Fibroblast of the aortic adventitia (primary cell): ENCODE results near the gene NFYC. TPM values are rescaled to one million over a fixed set of nuclear protein-coding genes. Genes with fewer than 3 reads are reported as not detected.
A peak's percentile ranks its signal among the peaks of the same experiment; 100 is the strongest.

ENCODE experiments used
- DNase-seq: peaks from one replicate; pipeline ENCODE4 v3.0.0-alpha.2; 2010; ENCODE audit warnings: low read depth
- H3K4me3 ChIP-seq: 2 replicates; pipeline ENCODE4 v1.5.1; 2011; ENCODE audit warnings: low read depth, mild to moderate bottlenecking, control low read depth, low read length, moderate library complexity
- total RNA-seq: library from RNA; depleted of rRNA; stranded (reverse); fragments of >200 nt; gene quantifications from 2 replicates; pipeline ENCODE4 v1.2.3, GENCODE V29; 2012; ENCODE audit warnings: low replicate concordance
- TF ChIP-seq, protein P1 (sequence below): IDR thresholded peaks from 2 replicates; pipeline ENCODE4 v1.5.1; 2011; ENCODE audit warnings: mild to moderate bottlenecking, low read length, control low read depth, inconsistent platforms; ENCODE audit not compliant: insufficient read depth

NFYC gene
- total RNA-seq, 1 donor: 23.1 TPM

DNA sequence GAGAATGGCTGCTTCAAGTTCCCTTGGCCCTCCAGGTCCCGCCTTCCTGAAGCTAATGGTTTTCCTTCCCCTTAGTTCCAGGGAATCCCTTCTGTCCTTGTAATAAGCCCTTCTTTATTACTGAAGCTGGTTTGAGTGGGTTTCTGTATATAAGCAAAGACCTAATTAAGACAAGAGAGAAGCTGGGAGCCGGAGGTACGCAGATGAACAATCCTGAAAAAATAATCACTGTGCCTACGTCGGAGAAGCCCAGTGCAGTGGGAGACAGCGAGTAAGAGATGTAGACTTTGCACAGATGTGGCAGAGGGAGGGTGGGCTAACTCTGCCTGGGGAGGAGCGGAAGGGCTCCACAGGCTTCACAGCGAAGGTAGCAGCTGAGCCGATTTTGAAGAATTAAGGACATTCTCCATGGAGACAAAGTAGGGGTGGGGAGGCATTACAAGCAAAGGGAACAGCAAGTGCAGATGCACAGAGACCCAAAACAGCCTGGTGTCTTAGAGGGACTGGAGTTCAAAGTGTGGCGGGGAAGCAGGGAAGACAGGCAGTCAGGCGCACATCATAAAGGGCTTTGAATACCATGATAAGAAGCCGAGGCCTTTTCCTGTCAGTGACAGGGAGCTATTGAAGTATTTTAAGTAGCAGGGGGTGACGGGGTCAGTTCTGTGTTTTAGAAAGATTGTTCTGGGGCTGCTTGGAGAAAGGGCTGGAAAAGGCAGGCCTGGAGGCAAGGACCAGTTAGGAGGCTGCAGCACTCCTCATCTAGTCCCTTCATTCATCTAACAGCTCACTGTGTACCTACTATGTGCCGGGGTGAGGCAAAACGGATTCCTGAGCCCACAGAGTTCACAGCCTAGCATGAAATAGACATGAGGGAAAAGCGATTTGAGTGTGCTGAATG lies 32.5 kb upstream of the NFYC start:
- no peak for DNase-seq
- TF ChIP-seq, protein P1, sequence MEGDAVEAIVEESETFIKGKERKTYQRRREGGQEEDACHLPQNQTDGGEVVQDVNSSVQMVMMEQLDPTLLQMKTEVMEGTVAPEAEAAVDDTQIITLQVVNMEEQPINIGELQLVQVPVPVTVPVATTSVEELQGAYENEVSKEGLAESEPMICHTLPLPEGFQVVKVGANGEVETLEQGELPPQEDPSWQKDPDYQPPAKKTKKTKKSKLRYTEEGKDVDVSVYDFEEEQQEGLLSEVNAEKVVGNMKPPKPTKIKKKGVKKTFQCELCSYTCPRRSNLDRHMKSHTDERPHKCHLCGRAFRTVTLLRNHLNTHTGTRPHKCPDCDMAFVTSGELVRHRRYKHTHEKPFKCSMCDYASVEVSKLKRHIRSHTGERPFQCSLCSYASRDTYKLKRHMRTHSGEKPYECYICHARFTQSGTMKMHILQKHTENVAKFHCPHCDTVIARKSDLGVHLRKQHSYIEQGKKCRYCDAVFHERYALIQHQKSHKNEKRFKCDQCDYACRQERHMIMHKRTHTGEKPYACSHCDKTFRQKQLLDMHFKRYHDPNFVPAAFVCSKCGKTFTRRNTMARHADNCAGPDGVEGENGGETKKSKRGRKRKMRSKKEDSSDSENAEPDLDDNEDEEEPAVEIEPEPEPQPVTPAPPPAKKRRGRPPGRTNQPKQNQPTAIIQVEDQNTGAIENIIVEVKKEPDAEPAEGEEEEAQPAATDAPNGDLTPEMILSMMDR: no peak
- H3K4me3 ChIP-seq: no peak overlapping the region

DNA sequence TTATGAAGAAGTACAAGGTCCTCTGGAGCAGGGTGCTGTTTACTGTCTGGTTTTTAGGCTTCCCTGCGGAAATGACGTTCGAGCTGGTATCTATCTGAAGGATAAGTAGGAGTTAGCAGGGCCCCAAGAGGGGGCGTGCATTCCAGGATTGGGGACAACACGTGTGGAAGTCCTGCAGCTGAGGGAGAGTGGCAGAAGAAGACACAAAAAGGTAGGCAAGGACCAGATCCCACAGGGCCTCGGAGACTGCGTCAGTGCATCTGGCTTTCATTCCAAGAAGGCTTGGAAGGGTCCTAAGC lies 31.9 kb upstream of the NFYC start:
- no peak overlapping the region for H3K4me3 ChIP-seq
- TF ChIP-seq, protein P1: no peak
- no peak for DNase-seq

DNA sequence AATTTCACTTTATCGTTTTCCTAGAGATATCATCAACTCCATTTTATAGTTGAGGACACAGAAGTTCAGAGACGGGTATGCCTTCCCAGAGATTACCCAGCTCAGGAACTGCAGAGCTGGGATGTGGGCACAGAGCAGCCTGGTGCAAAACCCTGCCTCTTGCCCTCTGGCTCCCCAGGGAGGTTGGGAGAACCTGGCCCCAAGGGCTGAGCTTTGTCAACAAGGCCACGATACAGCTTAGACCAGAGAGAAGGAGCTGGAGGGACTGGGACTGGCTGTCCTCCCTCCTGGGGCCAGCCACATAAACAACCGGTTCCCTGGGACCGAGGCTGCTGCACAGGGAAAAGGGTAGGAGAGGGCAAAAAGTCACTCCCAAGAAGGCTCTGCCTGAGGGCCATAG lies 29.8 kb upstream of the NFYC start:
- TF ChIP-seq, protein P1: no peak

DNA sequence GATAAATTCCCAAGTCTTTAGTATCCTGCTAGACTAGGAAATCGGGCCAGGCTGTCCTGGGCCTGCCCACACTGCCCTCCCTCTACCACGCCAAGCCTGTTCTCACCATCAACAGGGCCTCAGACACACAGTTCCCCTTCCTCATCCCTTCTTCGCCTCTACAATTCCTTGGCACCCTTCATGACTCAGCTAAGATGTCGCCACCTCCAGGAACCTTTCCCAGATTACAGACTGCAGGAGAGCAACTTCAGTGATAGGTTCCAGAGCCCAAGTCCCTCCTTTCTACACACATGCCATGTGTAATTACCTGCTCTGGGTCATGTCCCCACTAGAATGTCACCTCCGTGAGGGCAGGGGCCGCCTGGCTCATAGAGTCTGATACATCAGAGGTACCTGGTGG lies 29.4 kb upstream of the NFYC start:
- no peak overlapping the region for H3K4me3 ChIP-seq
- TF ChIP-seq, protein P1: no peak
- DNase-seq: no peak

More for the DNA sequence above, 29.8 kb upstream of the NFYC start:
- no peak overlapping the region for H3K4me3 ChIP-seq
- no peak for DNase-seq

DNA sequence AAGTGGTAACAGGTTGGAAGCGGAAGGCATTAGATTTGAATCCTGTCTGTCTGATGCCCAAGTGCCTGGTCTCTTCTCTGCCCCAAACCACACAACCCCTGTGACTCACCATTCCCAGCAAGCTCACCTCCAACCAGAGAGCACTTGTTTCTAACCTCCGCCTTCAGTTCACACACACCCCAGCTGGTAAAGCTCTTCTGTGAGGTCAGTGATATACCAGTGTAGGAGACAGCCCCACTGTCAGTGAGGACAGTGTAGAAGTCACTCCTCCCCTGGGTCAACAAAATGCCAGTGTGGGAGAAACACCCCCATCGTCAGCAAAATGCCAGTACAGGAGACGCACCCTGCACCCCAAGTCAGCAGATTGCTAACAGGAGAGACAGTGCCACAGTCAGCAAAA lies 28.6 kb upstream of the NFYC start:
- DNase-seq: peak; percentile 9
- H3K4me3 ChIP-seq: no peak overlapping the region
- TF ChIP-seq, protein P1: no peak

DNA sequence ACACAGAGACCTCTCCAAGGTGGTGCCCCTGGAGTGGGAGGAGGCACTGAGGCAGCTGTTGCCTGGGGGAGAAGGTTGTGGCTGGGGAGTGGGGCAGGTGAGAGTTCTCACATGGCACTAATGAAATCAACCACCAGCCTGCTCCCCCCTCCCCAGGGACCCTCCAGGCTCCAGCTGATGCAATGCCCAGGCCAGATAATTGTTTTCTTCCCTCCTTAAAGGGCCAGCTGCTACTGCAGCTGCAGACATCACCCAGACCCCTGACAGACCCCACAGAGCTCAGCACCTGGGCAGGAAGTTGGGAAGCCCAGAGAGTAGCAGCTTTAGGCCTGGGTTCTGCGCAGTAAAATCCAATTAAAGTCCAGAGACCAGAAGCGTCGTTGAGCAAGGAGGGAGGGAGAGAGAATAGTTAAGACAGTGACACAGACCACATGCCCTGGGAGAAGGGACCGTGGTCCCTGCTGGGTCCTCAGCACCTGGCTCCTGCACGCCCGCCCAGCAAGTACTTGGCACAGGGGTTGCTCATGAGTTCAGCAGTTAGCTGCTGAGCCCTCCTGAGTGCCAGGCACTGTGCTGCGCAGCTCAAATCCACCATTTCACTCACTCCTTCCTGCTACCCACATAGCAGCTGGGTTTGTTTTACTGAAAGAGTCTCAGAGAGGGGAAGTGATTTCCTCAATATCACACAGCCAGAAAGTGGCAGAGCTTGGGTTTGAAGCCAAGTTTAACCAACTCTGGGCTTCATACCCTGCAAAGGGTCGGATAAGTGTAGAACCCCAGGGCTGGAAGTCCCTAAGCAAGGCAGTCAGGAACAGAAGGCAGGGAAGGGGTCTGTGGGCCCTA lies 28.0 kb upstream of the NFYC start:
- no peak overlapping the region for H3K4me3 ChIP-seq
- DNase-seq: no peak
- TF ChIP-seq, protein P1: no peak
